ENCODE measurements around the gene TIMP4. TPM values are rescaled to one million over a fixed set of nuclear protein-coding genes. Genes with fewer than 3 reads are reported as not detected.

TIMP4 gene
- total RNA-seq, 3 donors from 2014 or later, result 27.4 to 170 (median 46.9) TPM

GRCh38 chr3:12107071-12107713 is 51.5 kb downstream of the TIMP4 start:
- intact Hi-C loops (cut with DNase I; ENCODE audit: low total_unique reads), result no loop called here
- DNase-seq (ENCODE audit: low spot score in 2 of 2), result no peak
- Histone ChIP-seq H3K27ac (no peak overlapping the region), H3K36me3 (no peaks in the 10 kb centered on the region), H3K9me3 (peaks cover 0 to 9% of the 10 kb centered on the region in 2 donors), H3K27me3 (no peaks in the 10 kb centered on the region), H3K4me3 (no peak overlapping the region), H3K4me1 (no peaks in the 10 kb centered on the region)
- TF ChIP-seq CTCF (IDR thresholded peaks at IDR 0.05) (no peak), POLR2AphosphoS5 (IDR thresholded peaks at IDR 0.05) (no peak), POLR2A (IDR thresholded peaks at IDR 0.05) (no peak)

Other genes starting within 250 kb of the TIMP4 start
- 10 to 100 TPM; 10.7 to 15.2 (median 11.5) TPM for gene SYN2, start 154.5 kb downstream of the TIMP4 start, total RNA-seq
- 100 to 1,000 TPM in 1 of 3 donors, 10 to 100 TPM in 2; 44.2 to 359 (median 96.0) TPM for gene PPARG, start 130.2 kb upstream of the TIMP4 start, total RNA-seq